OCI-LY7 (cell line): ENCODE data around the gene HCRTR1.

ENCODE experiments used
- EZH2phosphoT487 ChIP-seq: fragments of 200-600 bp; sonication (generic); IDR thresholded peaks from 2 replicates; pipeline ENCODE4 v1.6.1; 2018; ENCODE audit warnings: low read depth, borderline replicate concordance, mild to moderate bottlenecking, mixed run types, antibody characterized with exemption, low read length, moderate library complexity, mixed read lengths
- TF ChIP-seq, protein P1 (sequence below): fragments of 200-600 bp; sonication (generic); conservative IDR thresholded peaks from 2 replicates; pipeline ENCODE4 v1.5.1; 2014; ENCODE audit warnings: mild to moderate bottlenecking, antibody characterized with exemption, low read length, moderate library complexity, mixed read lengths

- TF ChIP-seq, protein P1, sequence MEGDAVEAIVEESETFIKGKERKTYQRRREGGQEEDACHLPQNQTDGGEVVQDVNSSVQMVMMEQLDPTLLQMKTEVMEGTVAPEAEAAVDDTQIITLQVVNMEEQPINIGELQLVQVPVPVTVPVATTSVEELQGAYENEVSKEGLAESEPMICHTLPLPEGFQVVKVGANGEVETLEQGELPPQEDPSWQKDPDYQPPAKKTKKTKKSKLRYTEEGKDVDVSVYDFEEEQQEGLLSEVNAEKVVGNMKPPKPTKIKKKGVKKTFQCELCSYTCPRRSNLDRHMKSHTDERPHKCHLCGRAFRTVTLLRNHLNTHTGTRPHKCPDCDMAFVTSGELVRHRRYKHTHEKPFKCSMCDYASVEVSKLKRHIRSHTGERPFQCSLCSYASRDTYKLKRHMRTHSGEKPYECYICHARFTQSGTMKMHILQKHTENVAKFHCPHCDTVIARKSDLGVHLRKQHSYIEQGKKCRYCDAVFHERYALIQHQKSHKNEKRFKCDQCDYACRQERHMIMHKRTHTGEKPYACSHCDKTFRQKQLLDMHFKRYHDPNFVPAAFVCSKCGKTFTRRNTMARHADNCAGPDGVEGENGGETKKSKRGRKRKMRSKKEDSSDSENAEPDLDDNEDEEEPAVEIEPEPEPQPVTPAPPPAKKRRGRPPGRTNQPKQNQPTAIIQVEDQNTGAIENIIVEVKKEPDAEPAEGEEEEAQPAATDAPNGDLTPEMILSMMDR, result no peak
- no peak for TF ChIP-seq EZH2phosphoT487
Observed at GRCh38 chr1:31627301-31627929, 9.9 kb downstream of the HCRTR1 start.
